Kidney capillary endothelial cell (primary cell): ENCODE results near the gene TFDP2.
A peak's percentile ranks its signal among the peaks of the same experiment; 100 is the strongest.

ENCODE experiments used
- DNase-seq: peaks from one replicate; pipeline ENCODE4 v3.0.0-alpha.2; 2018; ENCODE audit warnings: low spot score

The TFDP2 gene

GRCh38 chr3:141963301-141963700, 186.0 kb downstream of the TFDP2 start:
- DNase-seq, result no peak

- no peak for DNase-seq
Measured at GRCh38 chr3:141960731-141961130, 188.6 kb downstream of the TFDP2 start.

GRCh38 chr3:141959589-141960554, 189.5 kb downstream of the TFDP2 start:
- DNase-seq, result no peak

- DNase-seq, result no peak
Measured at GRCh38 chr3:141955175-141955574, 194.2 kb downstream of the TFDP2 start.

- no peak for DNase-seq
Measured at GRCh38 chr3:141952611-141953010, 196.7 kb downstream of the TFDP2 start.

- DNase-seq, result no peak
Measured at GRCh38 chr3:141950572-141951493, 198.5 kb downstream of the TFDP2 start.

GRCh38 chr3:141949972-141950371, 199.4 kb downstream of the TFDP2 start:
- DNase-seq, result no peak

- DNase-seq, result no peak
Measured at GRCh38 chr3:141949399-141949798, 199.9 kb downstream of the TFDP2 start.

- no peak for DNase-seq
Measured at GRCh38 chr3:141945726-141946485, 203.4 kb downstream of the TFDP2 start.

- no peak for DNase-seq
Measured at GRCh38 chr3:141942006-141942405, 207.3 kb downstream of the TFDP2 start.

GRCh38 chr3:141941093-141941492, 208.3 kb downstream of the TFDP2 start:
- peak; percentile 21 for DNase-seq

GRCh38 chr3:141940194-141940776, 209.1 kb downstream of the TFDP2 start:
- peak; percentile 75 for DNase-seq

- no peak for DNase-seq
Measured at GRCh38 chr3:141939759-141940158, 209.6 kb downstream of the TFDP2 start.

- no peak for DNase-seq
Measured at GRCh38 chr3:141938011-141938500, 211.3 kb downstream of the TFDP2 start.

GRCh38 chr3:141934354-141934753, 215.0 kb downstream of the TFDP2 start:
- DNase-seq, result no peak

GRCh38 chr3:141933421-141934300, 215.7 kb downstream of the TFDP2 start:
- no peak for DNase-seq

- no peak for DNase-seq
Measured at GRCh38 chr3:141930801-141931200, 218.5 kb downstream of the TFDP2 start.

- no peak for DNase-seq
Measured at GRCh38 chr3:141929341-141929995, 219.9 kb downstream of the TFDP2 start.

GRCh38 chr3:141928631-141929270, 220.6 kb downstream of the TFDP2 start:
- DNase-seq, result no peak
